ENCODE data around the gene ATP11A. TPM values are rescaled to one million over a fixed set of nuclear protein-coding genes. Genes with fewer than 3 reads are reported as not detected.

The ATP11A gene
- total RNA-seq, 2 donors from 2014 or later = 15.8 to 19.6 TPM

GRCh38 chr13:112735791-112736190 lies 46.0 kb downstream of the ATP11A start:
- Histone ChIP-seq H3K9ac (ENCODE audit: low read depth in 2 of 2, low read length in 2 of 2) (no peak overlapping the region), H3K27me3 (no peaks in the 10 kb centered on the region), H3K36me3 (no peaks in the 10 kb centered on the region), H3K9me3 (no peaks in the 10 kb centered on the region), H3K4me1 (no peaks in the 10 kb centered on the region), H3K27ac (no peak overlapping the region), H3K4me3 (no peak overlapping the region)
- TF ChIP-seq, protein P1, sequence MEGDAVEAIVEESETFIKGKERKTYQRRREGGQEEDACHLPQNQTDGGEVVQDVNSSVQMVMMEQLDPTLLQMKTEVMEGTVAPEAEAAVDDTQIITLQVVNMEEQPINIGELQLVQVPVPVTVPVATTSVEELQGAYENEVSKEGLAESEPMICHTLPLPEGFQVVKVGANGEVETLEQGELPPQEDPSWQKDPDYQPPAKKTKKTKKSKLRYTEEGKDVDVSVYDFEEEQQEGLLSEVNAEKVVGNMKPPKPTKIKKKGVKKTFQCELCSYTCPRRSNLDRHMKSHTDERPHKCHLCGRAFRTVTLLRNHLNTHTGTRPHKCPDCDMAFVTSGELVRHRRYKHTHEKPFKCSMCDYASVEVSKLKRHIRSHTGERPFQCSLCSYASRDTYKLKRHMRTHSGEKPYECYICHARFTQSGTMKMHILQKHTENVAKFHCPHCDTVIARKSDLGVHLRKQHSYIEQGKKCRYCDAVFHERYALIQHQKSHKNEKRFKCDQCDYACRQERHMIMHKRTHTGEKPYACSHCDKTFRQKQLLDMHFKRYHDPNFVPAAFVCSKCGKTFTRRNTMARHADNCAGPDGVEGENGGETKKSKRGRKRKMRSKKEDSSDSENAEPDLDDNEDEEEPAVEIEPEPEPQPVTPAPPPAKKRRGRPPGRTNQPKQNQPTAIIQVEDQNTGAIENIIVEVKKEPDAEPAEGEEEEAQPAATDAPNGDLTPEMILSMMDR (IDR thresholded peaks at IDR 0.05) = no peak
- no peak for DNase-seq
- intact Hi-C loops (cut with DNase I) = no loop called here

GRCh38 chr13:112737294-112737693 lies 47.5 kb downstream of the ATP11A start:
- intact Hi-C loops (cut with DNase I) = no loop called here
- no peaks in the 10 kb centered on the region for H3K27me3 ChIP-seq
- H3K9ac ChIP-seq (ENCODE audit: low read depth in 2 of 2, low read length in 2 of 2) = no peak overlapping the region
- H3K27ac ChIP-seq = no peak overlapping the region
- no peak overlapping the region for H3K4me3 ChIP-seq
- no peaks in the 10 kb centered on the region for H3K36me3 ChIP-seq
- H3K9me3 ChIP-seq = no peaks in the 10 kb centered on the region
- TF ChIP-seq, protein P1 (IDR thresholded peaks at IDR 0.05) = no peak
- no peaks in the 10 kb centered on the region for H3K4me1 ChIP-seq
- no peak for DNase-seq

GRCh38 chr13:112738606-112739005 lies 48.8 kb downstream of the ATP11A start:
- no peak overlapping the region for H3K27ac ChIP-seq
- H3K27me3 ChIP-seq = no peaks in the 10 kb centered on the region
- H3K36me3 ChIP-seq = no peaks in the 10 kb centered on the region
- H3K9me3 ChIP-seq = no peaks in the 10 kb centered on the region
- intact Hi-C loops (cut with DNase I) = no loop called here
- TF ChIP-seq, protein P1 (IDR thresholded peaks at IDR 0.05) = no peak
- H3K4me1 ChIP-seq = no peaks in the 10 kb centered on the region
- no peak overlapping the region for H3K9ac ChIP-seq (ENCODE audit: low read depth in 2 of 2, low read length in 2 of 2)
- H3K4me3 ChIP-seq = no peak overlapping the region
- DNase-seq = no peak

DNA sequence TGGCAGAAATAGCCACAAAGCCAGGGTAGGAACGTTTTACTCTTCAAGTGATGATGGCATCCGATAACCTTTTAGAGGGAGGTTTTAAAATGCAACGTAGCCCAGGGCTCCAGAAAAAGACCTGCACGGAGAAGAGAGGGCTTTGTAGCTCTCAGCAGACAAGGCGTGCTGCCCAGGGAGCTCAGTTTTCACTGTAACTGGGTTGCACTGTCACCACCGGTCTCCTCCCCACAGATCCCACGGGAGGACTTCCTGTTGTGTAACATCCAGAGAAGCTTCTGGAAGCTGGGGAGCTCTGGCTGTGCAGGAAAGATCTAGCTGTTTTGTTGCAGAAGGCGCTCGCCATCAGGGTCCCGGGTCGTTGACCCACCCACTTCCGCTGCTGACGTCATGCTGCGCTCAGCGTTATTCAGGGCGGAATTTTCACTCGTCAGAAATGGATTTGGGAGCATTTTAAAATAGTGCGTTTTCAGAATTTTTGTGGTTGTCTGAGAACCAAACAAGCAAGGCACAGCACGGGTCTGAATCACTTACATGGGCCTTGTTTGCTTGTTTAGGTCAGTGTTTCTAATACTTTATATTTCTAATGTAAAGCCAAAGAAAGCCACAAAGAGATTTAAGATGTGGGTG lies 50.8 kb downstream of the ATP11A start:
- Histone ChIP-seq H3K4me3 (no peak overlapping the region), H3K27me3 (no peaks in the 10 kb centered on the region), H3K4me1 (no peaks in the 10 kb centered on the region), H3K36me3 (no peaks in the 10 kb centered on the region), H3K27ac (peak overlapping the region; percentile 12), H3K9me3 (no peaks in the 10 kb centered on the region), H3K9ac (ENCODE audit: low read depth in 2 of 2, low read length in 2 of 2) (peak overlapping the region in 1 of 2 donors; percentile 14)
- TF ChIP-seq, protein P1 (IDR thresholded peaks at IDR 0.05) = no peak
- DNase-seq = peak; percentile 47
- intact Hi-C loops (cut with DNase I) = no loop called here

GRCh38 chr13:112741185-112741755 lies 51.4 kb downstream of the ATP11A start:
- peak overlapping the region; percentile 12 for H3K27ac ChIP-seq
- H3K36me3 ChIP-seq = no peaks in the 10 kb centered on the region
- no peak overlapping the region for H3K9ac ChIP-seq (ENCODE audit: low read depth in 2 of 2, low read length in 2 of 2)
- H3K9me3 ChIP-seq = no peaks in the 10 kb centered on the region
- no peaks in the 10 kb centered on the region for H3K27me3 ChIP-seq
- TF ChIP-seq, protein P1 (IDR thresholded peaks at IDR 0.05) = no peak
- H3K4me1 ChIP-seq = no peaks in the 10 kb centered on the region
- no peak for DNase-seq
- no peak overlapping the region for H3K4me3 ChIP-seq
- intact Hi-C loops (cut with DNase I) = no loop called here

All from colonic mucosa (tissue), 4 donors.